Muscle layer of colon (tissue), 2 donors: ENCODE results near the gene CHKA.

Experiments
- H3K27ac ChIP-seq: one replicate; pipeline ENCODE4 v1.7.0; 2013; ENCODE audit warnings: low read depth, mild to moderate bottlenecking, low read length, moderate library complexity
- H3K27me3 ChIP-seq, 2 donors: one replicate each; pipeline ENCODE4 v1.7.0; 2013; ENCODE audit warnings: low read length in 2 of 2, mild to moderate bottlenecking in 2 of 2; ENCODE audit not compliant: insufficient read depth in 2 of 2, control insufficient read depth in 1 of 2
- H3K36me3 ChIP-seq: one replicate; pipeline ENCODE4 v1.7.0; 2013; ENCODE audit warnings: mild to moderate bottlenecking, low read length; ENCODE audit not compliant: insufficient read depth
- H3K4me1 ChIP-seq: one replicate; pipeline ENCODE4 v1.7.0; 2013; ENCODE audit warnings: mild to moderate bottlenecking, low read length; ENCODE audit not compliant: insufficient read depth
- H3K4me3 ChIP-seq, 2 donors: one replicate each; pipeline ENCODE4 v1.7.0; 2013; ENCODE audit warnings: low read length in 2 of 2, low read depth in 1 of 2, mild to moderate bottlenecking in 1 of 2, moderate library complexity in 1 of 2
- H3K9ac ChIP-seq: one replicate; pipeline ENCODE4 v1.7.0; 2013; ENCODE audit warnings: low read length
- H3K9me3 ChIP-seq: one replicate; pipeline ENCODE4 v1.7.0; 2013; ENCODE audit warnings: mild to moderate bottlenecking, low read length
- donor health status: abdominal sarcoma.
- donor health status: Adenocarcinoma of cecum.

The CHKA gene

DNA sequence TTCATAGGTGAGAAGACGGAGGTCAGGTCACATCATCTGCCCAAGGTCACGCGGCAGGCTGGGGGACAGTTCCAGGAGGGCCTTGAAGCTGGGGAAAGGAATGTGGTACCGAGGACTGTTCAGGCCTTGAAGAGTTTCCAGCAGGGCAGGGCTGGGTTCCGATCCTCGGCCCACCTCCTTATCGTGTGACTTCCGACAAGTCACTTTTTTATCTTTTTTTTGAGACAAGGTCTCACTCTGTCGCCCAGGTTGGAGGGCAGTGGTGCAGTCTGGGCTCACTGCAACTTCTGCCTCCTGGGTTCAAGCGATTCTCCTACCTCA, 90.1 kb downstream of the CHKA start:
- Histone ChIP-seq H3K27me3 (no peaks in the 10 kb centered on the region), H3K36me3 (peaks cover 24% of the 10 kb centered on the region), H3K9ac (peak overlapping the region; percentile 99), H3K4me1 (peaks cover 27% of the 10 kb centered on the region), H3K9me3 (no peaks in the 10 kb centered on the region), H3K27ac (peak overlapping the region; percentile 70), H3K4me3 (peak overlapping the region; percentile 54 to 99)

DNA sequence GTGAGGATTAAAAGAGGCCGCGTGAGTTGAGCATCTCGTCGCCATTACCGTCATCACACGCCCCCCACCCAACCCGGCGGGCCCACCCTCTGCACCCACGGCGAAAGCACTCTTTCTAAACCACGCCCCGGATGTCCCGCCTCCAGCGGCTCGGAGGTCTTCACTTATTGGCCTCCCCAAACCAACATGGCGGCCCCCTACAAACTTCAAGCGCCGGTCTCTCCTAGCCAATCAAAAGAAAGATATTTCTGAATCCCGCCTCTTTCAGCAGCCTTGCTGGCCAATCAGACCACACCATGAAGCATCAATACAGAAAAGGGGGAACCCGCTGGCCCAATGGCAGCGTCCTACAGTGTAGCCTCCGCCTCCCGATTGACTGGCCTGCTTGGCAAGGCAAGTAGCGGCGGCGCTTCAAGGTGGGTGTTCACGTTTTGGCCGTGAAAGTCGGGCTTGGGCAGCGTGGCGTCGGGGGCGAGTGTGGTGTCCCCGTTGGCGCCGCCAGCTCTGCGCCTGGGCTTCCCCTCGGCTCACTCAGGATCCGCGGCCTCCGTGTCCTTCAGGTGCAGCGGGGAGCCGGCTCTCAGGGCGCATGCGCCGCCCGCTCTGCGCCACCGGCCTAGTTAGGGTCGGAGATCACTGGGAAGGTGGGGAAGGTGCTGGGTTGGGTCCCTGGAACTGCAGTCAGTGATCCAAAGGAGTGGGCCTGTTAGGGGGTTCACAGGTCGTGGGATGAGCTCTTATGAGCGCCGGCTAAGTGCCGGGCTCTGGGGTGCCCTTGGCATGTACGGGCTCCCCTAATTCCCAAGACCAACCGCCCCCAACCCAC, 90.7 kb downstream of the CHKA start, which contains the start of gene NDUFS8:
NDUFS8 (plus strand) TSS at position 364 of the 826 bp plus-strand sequence. CDS start 1,471 bp downstream, outside the sequence.
- Histone ChIP-seq H3K9me3 (no peaks in the 10 kb centered on the region), H3K4me3 (peak within 1 kb of the TSS; percentile 54 to 99), H3K27ac (peak within 1 kb of the TSS; percentile 70), H3K9ac (peak within 1 kb of the TSS; percentile 99), H3K4me1 (peaks cover 27% of the 10 kb centered on the region), H3K27me3 (no peaks in the 10 kb centered on the region), H3K36me3 (peaks cover 24% of the 10 kb centered on the region)

DNA sequence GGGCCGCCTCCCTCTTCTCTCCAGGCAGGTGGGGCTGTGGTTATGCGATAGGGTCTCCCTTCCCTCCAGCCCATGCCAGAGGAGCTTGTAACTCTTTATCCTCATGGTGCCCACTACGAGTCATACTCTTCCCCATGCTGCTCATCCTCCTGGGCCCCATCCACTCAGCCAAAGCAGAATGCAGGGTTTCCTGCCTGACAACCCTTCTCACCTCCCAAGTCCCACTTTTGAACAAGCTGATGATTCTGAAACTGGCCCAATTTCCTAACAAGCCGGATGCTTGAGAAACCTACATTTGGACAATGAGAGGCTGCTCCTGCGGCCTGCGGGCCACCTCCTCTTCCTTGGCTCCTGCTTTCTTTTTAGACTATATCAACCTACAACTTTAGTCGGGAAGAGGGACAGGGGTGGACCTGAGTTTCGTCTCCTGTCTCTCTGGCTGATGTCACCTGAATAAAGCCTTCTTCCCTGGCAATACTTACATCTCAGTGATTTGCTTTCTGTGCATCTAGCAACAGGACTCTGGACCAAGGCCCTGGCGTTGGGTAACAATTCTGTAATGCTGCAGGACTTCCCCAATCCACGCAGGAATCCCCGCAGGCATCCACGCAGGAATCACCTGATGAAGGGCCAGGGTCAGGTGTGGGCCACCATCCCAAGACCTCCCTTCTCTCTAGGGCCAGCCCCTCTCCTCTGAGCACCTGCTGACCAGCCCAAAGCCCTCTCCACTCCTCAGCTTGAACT, 92.2 kb downstream of the CHKA start:
- H3K9ac ChIP-seq = no peak overlapping the region
- H3K4me1 ChIP-seq = peaks cover 27% of the 10 kb centered on the region
- peaks cover 17% of the 10 kb centered on the region for H3K36me3 ChIP-seq
- no peaks in the 10 kb centered on the region for H3K9me3 ChIP-seq
- H3K4me3 ChIP-seq = no peak overlapping the region
- H3K27ac ChIP-seq = no peak overlapping the region
- H3K27me3 ChIP-seq = no peaks in the 10 kb centered on the region

DNA sequence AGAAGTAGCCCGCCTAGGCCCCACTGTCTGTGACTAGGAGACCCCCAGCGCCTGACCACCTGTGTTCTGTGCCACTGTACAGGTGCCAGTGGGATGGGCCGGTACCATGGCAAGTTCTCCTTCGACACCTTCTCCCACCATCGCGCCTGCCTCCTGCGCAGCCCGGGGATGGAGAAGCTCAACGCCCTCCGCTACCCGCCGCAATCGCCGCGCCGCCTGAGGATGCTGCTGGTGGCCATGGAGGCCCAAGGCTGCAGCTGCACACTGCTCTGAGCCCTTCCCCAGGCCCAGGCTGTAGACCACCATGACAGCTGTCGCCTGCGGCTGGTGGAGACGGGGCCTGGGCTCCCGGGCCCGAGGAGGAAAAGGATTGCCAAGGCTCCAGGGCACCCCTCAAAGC, 93.5 kb downstream of the CHKA start:
- no peak overlapping the region for H3K27ac ChIP-seq
- no peak overlapping the region for H3K9ac ChIP-seq
- H3K36me3 ChIP-seq = peaks cover 4% of the 10 kb centered on the region
- no peak overlapping the region for H3K4me3 ChIP-seq
- no peaks in the 10 kb centered on the region for H3K27me3 ChIP-seq
- H3K9me3 ChIP-seq = no peaks in the 10 kb centered on the region
- H3K4me1 ChIP-seq = peaks cover 27% of the 10 kb centered on the region

DNA sequence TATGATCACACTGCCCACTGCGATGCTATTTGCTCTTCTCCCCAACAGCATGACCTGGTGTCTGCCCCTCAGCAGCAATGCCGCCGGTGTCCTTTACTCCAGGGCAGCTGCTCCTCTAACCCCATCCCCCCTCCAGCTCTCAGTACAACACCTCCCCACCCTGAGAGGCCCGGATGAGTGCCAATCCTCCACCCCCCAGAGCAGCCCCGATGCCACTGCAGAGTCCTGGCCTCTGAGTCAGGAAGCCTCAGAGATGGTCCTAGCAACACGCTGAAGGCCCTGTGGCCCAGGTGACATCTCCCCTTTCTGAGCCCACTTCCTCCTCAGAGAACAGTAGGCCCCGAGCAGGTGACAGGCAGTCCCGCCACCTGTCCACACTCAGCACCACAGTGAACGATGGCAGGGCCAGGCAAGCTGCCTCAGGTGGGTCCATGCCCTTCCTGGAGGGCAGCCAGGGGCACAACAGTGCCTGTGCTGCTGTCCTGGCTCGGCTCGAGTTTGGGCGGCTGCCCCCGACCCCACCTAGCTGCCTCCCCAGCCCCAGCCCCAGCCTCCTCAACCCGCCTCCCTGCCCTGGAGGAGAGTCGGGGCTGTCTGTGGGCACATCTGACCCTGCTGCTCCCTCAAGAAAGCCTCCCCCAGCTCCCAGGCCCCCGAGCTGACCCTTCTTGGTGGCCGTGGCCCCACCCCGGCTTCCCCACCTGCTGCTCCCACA, 94.6 kb downstream of the CHKA start:
- H3K4me1 ChIP-seq = peaks cover 16% of the 10 kb centered on the region
- H3K4me3 ChIP-seq = no peak overlapping the region
- H3K27ac ChIP-seq = no peak overlapping the region
- H3K9ac ChIP-seq = no peak overlapping the region
- peaks cover 4% of the 10 kb centered on the region for H3K36me3 ChIP-seq
- no peaks in the 10 kb centered on the region for H3K27me3 ChIP-seq
- H3K9me3 ChIP-seq = no peaks in the 10 kb centered on the region

DNA sequence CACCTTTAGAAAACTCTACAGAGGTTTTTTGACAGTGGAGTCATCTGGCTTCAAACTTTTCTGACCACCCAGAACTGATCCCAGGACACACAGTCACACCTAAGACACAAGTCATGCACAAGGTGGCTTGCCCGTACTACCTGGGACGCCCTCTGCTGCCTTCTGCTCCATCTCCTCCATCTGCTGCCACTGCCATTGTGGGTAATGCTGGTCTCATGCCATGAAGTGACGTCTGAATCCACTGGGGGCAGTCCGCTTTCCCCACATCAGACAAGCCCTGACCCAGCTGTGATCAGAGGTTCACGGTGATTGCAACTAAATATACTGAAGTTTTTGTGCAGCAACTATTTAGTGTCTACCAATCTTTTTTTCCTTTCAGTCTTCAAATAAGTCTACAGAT, 96.1 kb downstream of the CHKA start:
- Histone ChIP-seq H3K9me3 (no peaks in the 10 kb centered on the region), H3K36me3 (peaks cover 4% of the 10 kb centered on the region), H3K9ac (no peak overlapping the region), H3K4me3 (no peak overlapping the region), H3K27me3 (no peaks in the 10 kb centered on the region), H3K4me1 (peaks cover 10% of the 10 kb centered on the region), H3K27ac (no peak overlapping the region)

DNA sequence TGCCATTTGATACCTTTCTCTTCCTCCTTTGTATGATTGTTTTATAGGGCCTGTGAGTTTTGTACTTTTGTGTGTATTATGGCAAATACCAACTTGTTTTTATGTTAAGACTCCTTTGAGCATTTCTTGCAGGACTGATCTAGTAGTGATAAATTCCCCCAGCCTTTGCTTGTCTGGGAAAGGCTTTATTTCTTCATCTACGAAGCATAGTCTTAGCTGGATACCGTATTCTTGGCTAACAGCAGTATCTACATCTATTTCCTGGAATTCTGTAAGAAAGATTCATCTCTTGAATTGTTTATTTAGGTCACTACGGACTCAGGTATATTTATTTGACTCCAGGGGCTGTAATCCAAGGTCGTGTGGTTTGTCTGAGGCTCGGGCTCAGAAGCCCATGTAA, 96.7 kb downstream of the CHKA start:
- no peaks in the 10 kb centered on the region for H3K9me3 ChIP-seq
- H3K9ac ChIP-seq = no peak overlapping the region
- peaks cover 4% of the 10 kb centered on the region for H3K36me3 ChIP-seq
- no peaks in the 10 kb centered on the region for H3K27me3 ChIP-seq
- no peak overlapping the region for H3K27ac ChIP-seq
- H3K4me1 ChIP-seq = peaks cover 6% of the 10 kb centered on the region
- no peak overlapping the region for H3K4me3 ChIP-seq

DNA sequence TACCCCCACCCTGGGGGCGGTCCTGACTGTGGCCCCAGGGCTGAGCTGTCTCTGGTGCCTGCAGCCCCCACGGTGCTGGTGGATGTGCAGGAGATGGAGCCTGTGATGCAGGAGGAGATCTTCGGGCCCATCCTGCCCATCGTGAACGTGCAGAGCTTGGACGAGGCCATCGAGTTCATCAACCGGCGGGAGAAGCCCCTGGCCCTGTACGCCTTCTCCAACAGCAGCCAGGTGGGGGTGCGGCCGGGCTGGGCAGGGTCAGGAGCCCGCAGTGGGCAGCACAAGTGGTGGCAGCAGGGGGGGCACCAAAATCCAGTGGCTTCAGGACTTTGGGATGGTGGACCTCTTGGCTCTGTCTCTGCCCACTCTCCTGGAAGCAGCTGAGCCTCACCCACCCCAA, 98.7 kb downstream of the CHKA start:
- Histone ChIP-seq H3K36me3 (peaks cover 4% of the 10 kb centered on the region), H3K9me3 (no peaks in the 10 kb centered on the region), H3K27me3 (no peaks in the 10 kb centered on the region), H3K4me1 (no peaks in the 10 kb centered on the region), H3K4me3 (no peak overlapping the region), H3K27ac (no peak overlapping the region), H3K9ac (no peak overlapping the region)

DNA sequence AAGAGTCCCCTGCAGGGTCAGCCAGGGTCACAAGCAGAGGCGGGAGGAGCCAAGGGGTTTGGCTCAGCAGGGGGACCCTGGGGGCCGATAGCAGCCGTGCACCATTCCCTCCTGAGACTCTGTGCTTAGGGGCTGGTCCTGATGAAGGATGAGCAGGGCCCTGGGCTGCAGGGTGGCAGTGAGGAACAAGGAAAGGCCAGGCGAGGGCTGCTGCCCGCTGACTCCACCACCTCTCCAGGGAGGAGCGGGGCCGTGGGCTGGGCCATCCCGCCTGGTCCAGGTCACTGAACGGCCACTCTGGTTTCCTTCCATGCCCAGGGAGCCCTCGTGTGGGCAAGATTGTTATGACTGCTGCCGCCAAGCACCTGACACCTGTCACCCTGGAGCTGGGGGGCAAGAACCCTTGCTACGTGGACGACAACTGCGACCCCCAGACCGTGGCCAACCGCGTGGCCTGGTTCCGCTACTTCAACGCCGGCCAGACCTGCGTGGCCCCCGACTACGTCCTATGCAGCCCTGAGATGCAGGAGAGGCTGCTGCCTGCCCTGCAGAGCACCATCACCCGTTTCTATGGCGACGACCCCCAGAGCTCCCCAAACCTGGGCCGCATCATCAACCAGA, 99.9 kb downstream of the CHKA start:
- Histone ChIP-seq H3K4me1 (no peaks in the 10 kb centered on the region), H3K9me3 (no peaks in the 10 kb centered on the region), H3K9ac (no peak overlapping the region), H3K4me3 (no peak overlapping the region), H3K36me3 (peaks cover 4% of the 10 kb centered on the region), H3K27ac (no peak overlapping the region), H3K27me3 (no peaks in the 10 kb centered on the region)

DNA sequence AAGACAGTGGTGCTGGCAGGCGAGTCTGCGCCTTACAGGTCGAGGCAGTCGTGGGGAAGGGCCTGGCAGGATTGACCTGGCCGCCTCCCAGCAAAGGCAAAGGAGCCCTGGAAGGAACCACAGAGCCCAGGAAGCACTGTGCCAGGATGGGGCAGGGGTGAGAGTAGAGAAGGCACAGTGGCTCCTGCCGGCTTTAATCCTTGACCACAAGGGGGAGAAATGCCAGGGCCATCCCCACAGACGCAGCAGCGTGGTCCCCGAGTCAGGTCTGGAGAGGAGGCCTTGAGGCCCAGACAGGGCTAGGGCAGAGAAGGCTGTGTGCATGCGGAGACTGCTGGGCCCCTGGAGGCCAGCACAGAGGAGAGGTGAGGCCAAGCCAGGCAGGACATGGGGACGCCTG, 100.6 kb downstream of the CHKA start:
- H3K27ac ChIP-seq = no peak overlapping the region
- H3K9ac ChIP-seq = no peak overlapping the region

DNA sequence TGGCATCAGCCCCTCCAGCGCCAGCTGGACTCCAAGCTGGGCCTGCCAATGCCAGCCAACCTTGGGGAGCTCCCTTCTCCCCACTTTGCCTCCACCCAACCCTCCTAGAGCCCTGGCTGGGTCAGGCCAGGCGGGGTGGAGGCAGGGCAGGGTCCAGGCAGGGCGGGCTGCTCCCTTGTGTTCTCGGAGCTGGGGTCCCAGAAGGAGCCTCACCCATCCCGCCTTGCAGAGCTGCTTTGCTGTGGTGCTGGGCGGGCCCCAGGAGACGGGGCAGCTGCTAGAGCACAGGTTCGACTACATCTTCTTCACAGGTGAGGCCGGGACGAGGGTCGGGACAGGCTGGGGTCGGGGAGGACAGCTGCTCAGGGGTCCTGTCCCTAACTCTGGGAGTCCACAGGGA, 101.7 kb downstream of the CHKA start:
- no peaks in the 10 kb centered on the region for H3K9me3 ChIP-seq
- no peak overlapping the region for H3K27ac ChIP-seq
- no peaks in the 10 kb centered on the region for H3K27me3 ChIP-seq
- no peak overlapping the region for H3K9ac ChIP-seq
- H3K36me3 ChIP-seq = no peaks in the 10 kb centered on the region
- no peak overlapping the region for H3K4me3 ChIP-seq
- H3K4me1 ChIP-seq = peaks cover 3% of the 10 kb centered on the region

More for the DNA sequence above, 100.6 kb downstream of the CHKA start:
- no peak overlapping the region for H3K4me3 ChIP-seq
- no peaks in the 10 kb centered on the region for H3K4me1 ChIP-seq
- peaks cover 4% of the 10 kb centered on the region for H3K36me3 ChIP-seq
- no peaks in the 10 kb centered on the region for H3K27me3 ChIP-seq
- no peaks in the 10 kb centered on the region for H3K9me3 ChIP-seq
